ENCODE data around the gene PTGER1. TPM values are rescaled to one million over a fixed set of nuclear protein-coding genes. Genes with fewer than 3 reads are reported as not detected.

PTGER1 gene
- total and polyA plus RNA-seq, 2 donors (not counting 1 experiment from before 2014, with no cell fraction given), result 2.3 to 9.7 TPM

DNA sequence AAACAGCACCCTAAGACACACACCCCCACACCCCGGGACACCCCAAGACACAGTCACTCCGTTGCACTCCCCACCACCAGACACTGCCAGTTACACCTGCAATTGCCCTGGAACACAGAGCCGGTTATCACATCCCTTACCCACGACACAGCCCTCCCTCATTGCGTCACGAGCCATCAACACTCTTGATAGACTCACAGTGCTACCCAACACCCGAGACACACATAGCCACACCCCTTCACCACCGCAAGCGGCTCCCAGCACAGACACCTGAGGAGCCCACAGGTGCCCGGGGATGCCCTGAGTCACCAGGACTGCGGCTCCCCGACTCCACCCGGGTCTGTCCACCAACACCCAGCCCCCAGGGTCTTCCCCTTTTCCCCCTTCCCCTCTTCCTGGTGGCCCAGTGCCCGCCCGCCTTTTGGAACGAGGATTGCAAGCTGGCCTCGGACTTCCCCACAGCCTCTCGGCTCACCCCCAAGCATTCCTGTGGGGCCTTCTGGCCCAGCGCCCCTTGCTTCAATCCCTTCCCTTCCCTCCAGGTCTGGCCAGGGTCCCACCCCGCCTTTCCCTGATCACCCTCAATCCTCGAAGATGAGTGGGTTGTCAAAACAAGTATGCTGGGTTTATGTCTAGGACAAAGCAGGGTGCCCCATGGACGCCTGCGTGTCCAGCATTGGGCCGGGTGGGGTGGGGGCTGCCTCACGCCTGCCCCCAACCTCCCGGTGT is 1.7 kb upstream of the PTGER1 start:
- H4K20me1 ChIP-seq (ENCODE audit: control insufficient read depth, extremely low read depth, insufficient read depth, low read length), result no peaks in the 10 kb centered on the region
- TF ChIP-seq, protein P1, sequence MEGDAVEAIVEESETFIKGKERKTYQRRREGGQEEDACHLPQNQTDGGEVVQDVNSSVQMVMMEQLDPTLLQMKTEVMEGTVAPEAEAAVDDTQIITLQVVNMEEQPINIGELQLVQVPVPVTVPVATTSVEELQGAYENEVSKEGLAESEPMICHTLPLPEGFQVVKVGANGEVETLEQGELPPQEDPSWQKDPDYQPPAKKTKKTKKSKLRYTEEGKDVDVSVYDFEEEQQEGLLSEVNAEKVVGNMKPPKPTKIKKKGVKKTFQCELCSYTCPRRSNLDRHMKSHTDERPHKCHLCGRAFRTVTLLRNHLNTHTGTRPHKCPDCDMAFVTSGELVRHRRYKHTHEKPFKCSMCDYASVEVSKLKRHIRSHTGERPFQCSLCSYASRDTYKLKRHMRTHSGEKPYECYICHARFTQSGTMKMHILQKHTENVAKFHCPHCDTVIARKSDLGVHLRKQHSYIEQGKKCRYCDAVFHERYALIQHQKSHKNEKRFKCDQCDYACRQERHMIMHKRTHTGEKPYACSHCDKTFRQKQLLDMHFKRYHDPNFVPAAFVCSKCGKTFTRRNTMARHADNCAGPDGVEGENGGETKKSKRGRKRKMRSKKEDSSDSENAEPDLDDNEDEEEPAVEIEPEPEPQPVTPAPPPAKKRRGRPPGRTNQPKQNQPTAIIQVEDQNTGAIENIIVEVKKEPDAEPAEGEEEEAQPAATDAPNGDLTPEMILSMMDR (conservative IDR thresholded peaks at IDR 0.05 in 1 of 2, IDR thresholded peaks at IDR 0.05 in 1 of 2; ENCODE audit: low read depth in 1 of 2, low read length in 2 of 2), result no peak
- TF ChIP-seq EZH2 (IDR thresholded peaks at IDR 0.05; ENCODE audit: low read length, missing control alignments), result no peak
- H3K27ac ChIP-seq (ENCODE audit: insufficient read depth, low read length), result peak overlapping the region; percentile 37
- peak; percentile 72 to 92 for DNase-seq (ENCODE audit: low read depth in 2 of 2)
- H3K4me3 ChIP-seq (replicated peaks in 1 of 4; ENCODE audit: control extremely low read depth in 1 of 4, insufficient read depth in 1 of 4, low read depth in 3 of 4, low read length in 4 of 4), result peak overlapping the region in 1 of 4 experiments; percentile 17
- peaks cover 19% of the 10 kb centered on the region for H3K4me1 ChIP-seq (ENCODE audit: control insufficient read depth, extremely low read depth, insufficient read depth, low read length)
- H3K36me3 ChIP-seq (ENCODE audit: control insufficient read depth, insufficient read depth, low read length), result peaks cover 20% of the 10 kb centered on the region
- H2AFZ ChIP-seq (ENCODE audit: low read length), result no peak overlapping the region
- H3K9ac ChIP-seq (ENCODE audit: insufficient read depth, low read length), result no peak overlapping the region
- H3K4me2 ChIP-seq (ENCODE audit: extremely low read depth, insufficient read depth, low read length), result peak overlapping the region; percentile 33
- no peaks in the 10 kb centered on the region for H3K79me2 ChIP-seq (ENCODE audit: control insufficient read depth, insufficient read depth, low read length)
- no peaks in the 10 kb centered on the region for H3K27me3 ChIP-seq (ENCODE audit: control insufficient read depth, insufficient read depth, low read length)
- no peaks in the 10 kb centered on the region for H3K9me3 ChIP-seq (ENCODE audit: control insufficient read depth, insufficient read depth, low read depth, low read length)

DNA sequence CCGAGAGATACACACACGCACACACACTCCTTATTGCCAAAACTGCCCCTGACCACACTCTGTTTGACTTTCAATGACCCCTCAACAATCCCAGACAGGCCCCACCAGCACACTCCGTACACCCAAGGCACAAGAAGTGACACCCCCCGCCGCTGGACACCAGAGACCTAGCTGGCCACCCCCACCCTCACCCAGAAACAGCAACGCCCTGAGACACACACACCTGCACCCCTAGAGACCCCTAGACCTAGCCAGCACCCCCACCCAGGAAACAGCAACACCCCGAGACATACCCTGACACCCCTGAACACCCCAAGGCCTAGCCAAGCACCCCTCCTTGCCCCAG is 1.1 kb upstream of the PTGER1 start:
- Histone ChIP-seq H3K9ac (ENCODE audit: insufficient read depth, low read length) (no peak overlapping the region), H3K4me3 (replicated peaks in 1 of 4; ENCODE audit: control extremely low read depth in 1 of 4, insufficient read depth in 1 of 4, low read depth in 3 of 4, low read length in 4 of 4) (no peak overlapping the region), H4K20me1 (ENCODE audit: control insufficient read depth, extremely low read depth, insufficient read depth, low read length) (no peaks in the 10 kb centered on the region), H3K4me2 (ENCODE audit: extremely low read depth, insufficient read depth, low read length) (peak overlapping the region; percentile 33), H3K79me2 (ENCODE audit: control insufficient read depth, insufficient read depth, low read length) (no peaks in the 10 kb centered on the region), H3K36me3 (ENCODE audit: control insufficient read depth, insufficient read depth, low read length) (peaks cover 21% of the 10 kb centered on the region), H3K27ac (ENCODE audit: insufficient read depth, low read length) (peak overlapping the region; percentile 34), H3K9me3 (ENCODE audit: control insufficient read depth, insufficient read depth, low read depth, low read length) (no peaks in the 10 kb centered on the region), H3K4me1 (ENCODE audit: control insufficient read depth, extremely low read depth, insufficient read depth, low read length) (peaks cover 19% of the 10 kb centered on the region), H2AFZ (ENCODE audit: low read length) (no peak overlapping the region), H3K27me3 (ENCODE audit: control insufficient read depth, insufficient read depth, low read length) (no peaks in the 10 kb centered on the region)
- no peak for DNase-seq (ENCODE audit: low read depth in 2 of 2)
- TF ChIP-seq, protein P1 (conservative IDR thresholded peaks at IDR 0.05 in 1 of 2, IDR thresholded peaks at IDR 0.05 in 1 of 2; ENCODE audit: low read depth in 1 of 2, low read length in 2 of 2), result no peak
- no peak for TF ChIP-seq EZH2 (IDR thresholded peaks at IDR 0.05; ENCODE audit: low read length, missing control alignments)

DNA sequence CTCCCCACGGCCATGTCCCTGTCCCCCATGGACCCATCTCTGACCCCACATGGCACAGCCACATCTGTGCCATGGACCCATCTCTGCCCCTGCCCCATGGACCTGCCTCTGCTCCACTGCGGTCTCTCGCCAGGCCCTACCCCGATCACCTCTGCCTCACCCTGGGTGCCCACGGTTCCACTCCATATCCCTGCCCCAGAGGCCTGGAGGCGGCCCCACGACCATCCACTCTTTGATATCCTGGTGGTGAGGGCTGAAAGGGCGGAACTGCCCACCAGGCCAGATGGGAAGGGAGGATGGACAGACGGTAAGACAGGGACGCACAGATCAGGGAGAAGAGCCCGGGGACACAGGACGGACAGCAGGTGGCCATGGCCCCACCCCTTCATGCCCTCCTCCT is 327 bp downstream of the PTGER1 start:
- no peaks in the 10 kb centered on the region for H3K27me3 ChIP-seq (ENCODE audit: control insufficient read depth, insufficient read depth, low read length)
- no peak for DNase-seq (ENCODE audit: low read depth in 2 of 2)
- H3K79me2 ChIP-seq (ENCODE audit: control insufficient read depth, insufficient read depth, low read length), result no peaks in the 10 kb centered on the region
- peak overlapping the region; percentile 86 for H3K4me2 ChIP-seq (ENCODE audit: extremely low read depth, insufficient read depth, low read length)
- peak overlapping the region; percentile 37 to 55 (median 46) for H3K4me3 ChIP-seq (replicated peaks in 1 of 4; ENCODE audit: control extremely low read depth in 1 of 4, insufficient read depth in 1 of 4, low read depth in 3 of 4, low read length in 4 of 4)
- H3K36me3 ChIP-seq (ENCODE audit: control insufficient read depth, insufficient read depth, low read length), result peaks cover 19% of the 10 kb centered on the region
- H3K27ac ChIP-seq (ENCODE audit: insufficient read depth, low read length), result peak overlapping the region; percentile 44
- H3K4me1 ChIP-seq (ENCODE audit: control insufficient read depth, extremely low read depth, insufficient read depth, low read length), result peaks cover 17% of the 10 kb centered on the region
- no peak for TF ChIP-seq EZH2 (IDR thresholded peaks at IDR 0.05; ENCODE audit: low read length, missing control alignments)
- TF ChIP-seq, protein P1 (conservative IDR thresholded peaks at IDR 0.05 in 1 of 2, IDR thresholded peaks at IDR 0.05 in 1 of 2; ENCODE audit: low read depth in 1 of 2, low read length in 2 of 2), result no peak
- H3K9me3 ChIP-seq (ENCODE audit: control insufficient read depth, insufficient read depth, low read depth, low read length), result no peaks in the 10 kb centered on the region
- no peak overlapping the region for H2AFZ ChIP-seq (ENCODE audit: low read length)
- H4K20me1 ChIP-seq (ENCODE audit: control insufficient read depth, extremely low read depth, insufficient read depth, low read length), result no peaks in the 10 kb centered on the region
- peak overlapping the region; percentile 46 for H3K9ac ChIP-seq (ENCODE audit: insufficient read depth, low read length)
